ENCODE measurements around the gene FBXL16.

Gene FBXL16

DNA sequence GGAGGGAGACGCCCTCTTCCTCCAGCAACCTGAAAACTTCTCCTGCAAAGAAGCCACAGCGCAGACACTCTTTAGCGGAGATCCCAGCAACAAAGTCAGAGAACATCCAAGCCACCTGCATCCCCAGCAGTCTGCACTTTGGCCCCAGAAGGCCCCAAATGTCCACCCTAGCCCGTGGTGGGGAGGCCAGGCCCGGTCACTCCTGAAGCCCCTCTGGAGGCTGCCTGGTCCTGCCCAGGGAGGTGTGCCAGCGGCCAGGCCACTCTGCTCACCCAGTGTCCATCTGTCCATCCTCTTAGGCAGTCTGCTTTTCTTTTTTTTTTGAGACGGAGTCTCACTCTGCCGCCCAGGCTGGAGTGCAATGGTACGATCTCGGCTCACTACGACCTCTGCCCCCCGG, 26.7 kb upstream of the FBXL16 start:
- Histone ChIP-seq H3F3A (ENCODE audit: insufficient read depth, low read length) (peaks cover 29% of the 10 kb centered on the region), H3K36me3 (replicated peaks; ENCODE audit: insufficient read depth, low read length) (no peaks in the 10 kb centered on the region), H3K4me2 (ENCODE audit: low read depth, low read length) (no peak overlapping the region), H2AFZ (ENCODE audit: low read length) (no peak overlapping the region), H3K4me3 (ENCODE audit: low read length) (no peak overlapping the region), H3K9me3 (replicated peaks; ENCODE audit: insufficient read depth, low read length) (no peaks in the 10 kb centered on the region), H4K20me1 (ENCODE audit: insufficient read depth, low read length) (no peaks in the 10 kb centered on the region), H3K79me2 (ENCODE audit: low read length) (no peaks in the 10 kb centered on the region), H3K27me3 (replicated peaks; ENCODE audit: insufficient read depth, low read length) (no peaks in the 10 kb centered on the region), H3K9ac (ENCODE audit: low read length) (no peak overlapping the region), H3K4me1 (ENCODE audit: low read length) (peaks cover 29% of the 10 kb centered on the region), H3K27ac (ENCODE audit: low read length) (no peak overlapping the region), H3K9me2 (replicated peaks; ENCODE audit: insufficient read depth, low read length) (no peaks in the 10 kb centered on the region)
- no peak for DNase-seq
- TF ChIP-seq EZH2 (optimal IDR thresholded peaks at IDR 0.05; ENCODE audit: low read depth, low read length) (no peak), CTCF (IDR thresholded peaks at IDR 0.05; ENCODE audit: low read length) (no peak), EZH2phosphoT487 (IDR thresholded peaks at IDR 0.05; ENCODE audit: low read length) (no peak)

- no peak for TF ChIP-seq CTCF (IDR thresholded peaks at IDR 0.05; ENCODE audit: low read length)
- no peaks in the 10 kb centered on the region for H4K20me1 ChIP-seq (ENCODE audit: insufficient read depth, low read length)
Observed at GRCh38 chr16:730666-731509, 25.3 kb upstream of the FBXL16 start.

DNA sequence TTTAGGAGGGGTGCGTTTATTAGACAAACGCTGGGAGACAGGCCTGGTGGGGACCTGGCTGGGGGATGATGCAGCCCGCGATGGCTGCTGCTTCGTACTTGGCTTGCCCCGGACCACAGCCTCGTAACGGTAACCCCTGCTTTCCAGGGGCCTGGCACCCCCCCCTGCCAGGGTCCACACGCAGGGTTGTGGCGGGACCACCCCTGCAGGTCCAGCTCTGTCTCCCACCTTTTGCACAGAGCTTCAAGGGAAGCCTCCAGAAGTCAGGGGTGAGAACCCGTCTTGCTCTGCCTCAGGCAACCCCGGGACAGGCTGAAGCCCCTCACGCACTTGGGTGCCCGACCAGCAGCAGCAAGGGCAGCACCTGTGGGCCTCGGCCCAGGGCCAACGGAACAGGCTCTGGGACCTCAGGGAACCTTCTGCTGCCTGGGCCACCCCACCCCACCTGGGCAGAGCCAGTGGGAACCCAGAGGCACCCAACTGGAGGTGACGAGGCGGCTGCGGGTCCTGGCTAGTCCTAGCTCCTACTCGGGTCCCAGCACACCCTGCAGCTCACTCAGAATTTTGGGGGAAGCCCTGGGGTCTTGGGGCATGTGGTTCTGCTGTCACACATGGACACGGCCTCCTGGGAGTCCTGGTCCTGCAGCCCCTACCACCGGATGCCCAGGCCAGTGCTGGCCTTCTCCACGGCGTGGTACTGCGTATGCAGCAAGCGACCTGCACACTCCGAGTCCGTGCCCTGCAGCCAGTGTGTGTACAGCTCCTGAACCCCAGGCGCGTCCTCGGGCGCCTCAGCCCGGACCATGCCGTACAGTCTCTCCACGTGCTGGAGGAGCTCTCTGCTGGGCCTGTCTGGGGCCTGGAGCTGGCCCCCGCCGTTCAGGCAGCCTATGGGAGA, 24.4 kb upstream of the FBXL16 start:
- Histone ChIP-seq H3F3A (ENCODE audit: insufficient read depth, low read length) (peaks cover 16% of the 10 kb centered on the region), H3K79me2 (ENCODE audit: low read length) (no peaks in the 10 kb centered on the region), H3K9me2 (replicated peaks; ENCODE audit: insufficient read depth, low read length) (no peaks in the 10 kb centered on the region), H3K27me3 (replicated peaks; ENCODE audit: insufficient read depth, low read length) (no peaks in the 10 kb centered on the region), H3K9me3 (replicated peaks; ENCODE audit: insufficient read depth, low read length) (no peaks in the 10 kb centered on the region), H3K9ac (ENCODE audit: low read length) (no peak overlapping the region), H3K4me1 (ENCODE audit: low read length) (peaks cover 6% of the 10 kb centered on the region), H3K36me3 (replicated peaks; ENCODE audit: insufficient read depth, low read length) (no peaks in the 10 kb centered on the region), H2AFZ (ENCODE audit: low read length) (no peak overlapping the region), H4K20me1 (ENCODE audit: insufficient read depth, low read length) (no peaks in the 10 kb centered on the region), H3K4me3 (ENCODE audit: low read length) (no peak overlapping the region), H3K27ac (ENCODE audit: low read length) (no peak overlapping the region), H3K4me2 (ENCODE audit: low read depth, low read length) (no peak overlapping the region)
- no peak for DNase-seq
- TF ChIP-seq EZH2phosphoT487 (IDR thresholded peaks at IDR 0.05; ENCODE audit: low read length), result no peak

More at GRCh38 chr16:730666-731509, 25.3 kb upstream of the FBXL16 start:
- no peak for DNase-seq
- Histone ChIP-seq H3K27me3 (replicated peaks; ENCODE audit: insufficient read depth, low read length) (no peaks in the 10 kb centered on the region), H3K9me2 (replicated peaks; ENCODE audit: insufficient read depth, low read length) (no peaks in the 10 kb centered on the region), H3K27ac (ENCODE audit: low read length) (no peak overlapping the region), H3K36me3 (replicated peaks; ENCODE audit: insufficient read depth, low read length) (no peaks in the 10 kb centered on the region), H3K4me1 (ENCODE audit: low read length) (peaks cover 15% of the 10 kb centered on the region), H3K9me3 (replicated peaks; ENCODE audit: insufficient read depth, low read length) (no peaks in the 10 kb centered on the region), H3K4me3 (ENCODE audit: low read length) (no peak overlapping the region), H3F3A (ENCODE audit: insufficient read depth, low read length) (peaks cover 25% of the 10 kb centered on the region), H3K9ac (ENCODE audit: low read length) (no peak overlapping the region), H2AFZ (ENCODE audit: low read length) (no peak overlapping the region), H3K4me2 (ENCODE audit: low read depth, low read length) (no peak overlapping the region), H3K79me2 (ENCODE audit: low read length) (no peaks in the 10 kb centered on the region)
